Brain pericyte (primary cell): ENCODE measurements around the gene XK.
"Not testable (repeated sequence)": the region's sequence is repeated elsewhere in the genome, so short reads cannot be mapped to it uniquely, and the experiment has no call there.

Experiments
- DNase-seq: peaks from one replicate; pipeline ENCODE4 v3.0.0-alpha.2; 2012; ENCODE audit warnings: low read depth, low spot score

XK gene

GRCh38 chrX:37753384-37753783 lies 67.8 kb downstream of the XK start:
- DNase-seq, result no peak

DNA sequence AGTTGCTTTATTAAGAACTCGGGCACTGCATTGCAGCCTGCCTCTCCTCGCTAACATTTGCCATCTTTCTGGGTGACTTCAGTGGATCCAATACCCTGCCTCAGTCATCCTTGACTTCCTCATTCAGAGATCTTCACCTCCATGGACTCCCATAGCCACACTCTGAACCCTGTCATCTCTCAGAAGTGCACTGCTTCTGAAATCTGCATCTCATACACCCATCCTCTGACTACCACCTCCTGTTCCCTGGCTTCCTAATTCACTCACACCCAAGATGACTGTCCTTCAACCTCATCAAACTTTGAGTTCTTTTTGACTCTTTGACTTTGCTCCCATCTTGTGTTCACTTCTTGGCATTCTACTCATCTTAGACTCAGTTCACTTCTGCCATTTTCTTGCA lies 68.9 kb downstream of the XK start:
- no peak for DNase-seq

- DNase-seq, result no peak
Observed at GRCh38 chrX:37755025-37755424, 69.4 kb downstream of the XK start.

DNA sequence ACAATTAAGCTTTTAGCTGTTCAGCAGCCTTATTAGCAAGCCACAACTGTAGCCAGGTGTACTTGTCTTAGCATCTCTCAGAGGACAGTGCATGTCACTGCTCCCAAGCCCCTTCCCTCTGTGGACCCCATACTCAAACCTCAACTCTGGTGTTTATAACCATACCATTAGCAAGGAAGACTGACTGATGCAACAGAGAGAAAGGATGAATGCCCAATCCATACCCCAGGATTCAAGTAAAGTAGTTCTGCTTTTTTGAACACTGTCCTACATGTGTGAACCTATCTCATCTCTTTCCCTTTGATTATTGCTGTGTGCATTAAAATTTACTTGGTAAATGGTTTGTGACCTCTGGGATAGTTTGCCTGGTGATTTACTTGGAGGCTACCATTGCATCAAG lies 71.5 kb downstream of the XK start:
- DNase-seq, result no peak

DNA sequence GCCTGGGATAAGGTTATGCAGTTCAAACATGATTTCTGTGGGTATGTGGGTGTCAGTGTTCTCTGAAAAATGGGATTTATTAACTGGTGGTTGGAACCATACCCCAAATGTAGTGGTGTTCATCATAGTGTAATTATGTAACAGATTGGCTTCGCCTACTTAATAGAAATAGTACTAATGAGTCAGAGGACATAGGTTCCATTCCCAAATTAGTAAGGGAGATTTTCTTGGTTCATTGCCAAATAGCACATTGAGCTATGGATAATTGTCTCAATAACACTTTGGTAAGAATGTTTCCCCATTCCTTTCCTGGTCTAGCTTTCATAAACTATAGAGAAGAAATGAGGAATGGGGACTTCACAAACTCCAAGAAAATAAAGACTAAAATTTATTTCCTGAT lies 73.8 kb downstream of the XK start:
- no peak for DNase-seq

- no peak for DNase-seq
Observed at GRCh38 chrX:37759878-37760418, 74.4 kb downstream of the XK start.

DNA sequence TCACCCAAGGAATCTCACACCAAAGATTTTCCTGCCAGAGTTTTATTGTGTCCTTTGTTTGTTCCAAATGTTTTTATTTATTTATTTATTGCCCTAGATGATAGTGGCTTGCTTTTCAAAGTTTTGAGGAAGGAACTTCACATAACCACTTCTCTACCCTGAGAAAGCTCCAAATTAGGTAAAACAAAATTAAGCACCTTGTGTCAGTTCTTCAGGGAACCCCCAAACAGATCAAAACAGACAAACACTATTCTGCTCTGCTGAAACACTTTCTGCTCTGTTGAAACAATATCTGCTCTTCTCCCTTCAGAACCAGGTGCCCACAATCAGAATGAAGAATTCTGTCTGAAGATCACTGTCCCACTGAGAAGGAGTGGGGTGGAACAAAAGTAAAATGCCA lies 77.8 kb downstream of the XK start:
- no peak for DNase-seq

GRCh38 chrX:37765507-37765906 lies 79.9 kb downstream of the XK start:
- DNase-seq, result no peak

GRCh38 chrX:37767430-37767829 lies 81.8 kb downstream of the XK start:
- no peak for DNase-seq

DNA sequence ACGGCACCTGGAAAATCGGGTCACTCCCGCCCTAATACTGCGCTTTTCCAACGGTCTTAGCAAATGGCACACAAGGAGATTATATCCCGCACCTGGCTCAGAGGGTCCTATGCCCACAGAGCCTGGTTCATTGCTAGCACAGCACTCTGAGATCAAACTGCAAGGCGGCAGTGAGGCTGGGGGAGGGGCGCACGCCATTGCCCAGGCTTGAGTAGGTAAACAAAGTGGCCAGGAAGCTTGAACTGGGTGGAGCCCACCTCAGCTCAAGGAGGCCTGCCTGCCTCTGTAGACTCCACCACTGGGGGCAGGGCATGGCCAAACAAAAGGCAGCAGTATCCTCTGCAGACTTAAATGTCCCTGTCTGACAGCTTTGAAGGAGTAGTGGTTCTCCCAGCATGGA lies 83.3 kb downstream of the XK start:
- DNase-seq, result not testable (repeated sequence)

DNA sequence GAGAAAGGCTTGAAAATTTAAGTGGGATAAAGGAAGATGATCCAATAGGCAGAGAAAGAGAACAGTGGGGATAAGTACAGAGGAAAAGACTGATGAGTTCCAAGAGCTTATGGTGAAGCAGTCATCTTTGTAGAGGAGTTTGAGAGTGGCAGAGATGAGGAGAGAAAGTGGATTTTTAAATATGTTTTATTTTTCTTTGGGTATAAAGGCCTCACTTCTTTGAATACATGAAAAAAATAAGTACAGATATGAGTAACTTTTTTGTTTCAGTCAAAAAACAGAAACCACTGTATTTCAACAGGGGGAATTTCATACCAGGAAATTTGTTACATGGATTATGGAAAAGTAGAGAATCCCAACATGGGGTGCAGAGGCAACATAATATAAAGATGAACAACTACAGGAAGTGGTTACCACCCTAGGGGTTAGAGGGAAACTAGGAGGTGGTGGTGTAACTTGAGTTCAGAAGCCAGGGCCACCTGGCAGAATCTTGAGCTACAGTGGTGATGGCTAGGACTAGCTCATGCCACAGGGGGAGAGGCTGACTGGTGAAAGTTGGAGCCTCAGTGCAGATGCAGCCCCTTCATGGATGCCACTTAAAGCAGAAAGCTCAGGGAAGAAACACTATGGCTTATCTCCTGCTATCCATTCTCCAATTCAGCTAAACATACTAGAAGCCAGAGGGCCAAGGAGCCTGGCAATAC lies 90.8 kb downstream of the XK start:
- DNase-seq, result no peak

DNA sequence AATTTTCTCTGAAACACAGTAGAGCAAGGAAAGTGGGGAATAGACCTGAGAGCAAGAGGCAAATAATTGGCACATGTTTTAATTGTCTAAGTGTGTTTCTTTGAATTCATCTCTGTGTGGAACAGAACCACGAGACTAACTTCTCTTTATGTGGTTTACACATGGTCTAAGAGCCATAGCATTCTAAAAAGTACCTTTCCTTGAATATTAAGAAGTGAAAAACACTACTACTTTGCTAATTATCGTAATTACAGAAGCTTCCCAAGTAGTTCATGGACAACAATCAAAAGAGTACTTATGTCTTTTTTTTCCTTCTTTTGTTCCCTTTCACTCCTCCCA lies 91.4 kb downstream of the XK start:
- no peak for DNase-seq

GRCh38 chrX:37779857-37780256 lies 94.3 kb downstream of the XK start, which contains the start of gene CYBB:
Gene CYBB (plus strand): TSS chrX:37780059. CDS start chrX:37780078, 19 bp downstream.
- DNase-seq, result no peak

DNA sequence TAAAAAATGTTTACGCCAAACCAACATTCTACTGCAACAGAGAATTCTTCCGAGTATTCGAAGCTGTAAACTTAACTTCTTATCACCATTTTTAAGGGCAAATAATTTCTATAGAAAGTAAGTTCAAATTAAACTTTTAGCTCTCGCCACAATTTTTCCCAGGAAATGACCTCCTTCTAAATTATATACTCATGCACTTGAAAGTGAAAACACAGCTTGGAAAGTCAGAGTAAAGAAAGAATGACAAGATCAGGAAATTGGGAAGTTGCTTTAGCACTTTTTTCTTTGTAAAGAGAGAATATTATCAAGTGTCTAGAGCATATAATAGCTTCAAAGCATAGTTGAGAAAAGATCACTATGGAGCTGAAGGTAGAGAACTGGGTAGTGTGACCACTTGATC lies 95.5 kb downstream of the XK start:
- DNase-seq, result no peak
